GM12878 (cell line): ENCODE data around the gene ADAM19.

Experiments used
- BMI1 ChIP-seq: fragments of 450-650 bp; IDR thresholded peaks from 2 replicates; pipeline ENCODE4 v1.6.1; 2016; ENCODE audit warnings: mild to moderate bottlenecking, moderate library complexity, borderline replicate concordance
- CBX5 ChIP-seq: sonication (generic); IDR thresholded peaks from 2 replicates; pipeline ENCODE4 v1.6.1; 2016; ENCODE audit warnings: low read depth, moderate library complexity, mild to moderate bottlenecking, inconsistent platforms
- CEBPB ChIP-seq, 2 experiments: fragments of 150-350 bp in 1 of 2; IDR thresholded peaks; 2 replicates each; pipeline ENCODE4 v1.6.1; 2012 to 2014; ENCODE audit warnings: low read depth in 2 of 2, low read length in 2 of 2, borderline replicate concordance in 1 of 2, inconsistent platforms in 1 of 2
- CTCF ChIP-seq, 3 experiments: IDR thresholded peaks in 2 of 3; conservative IDR thresholded peaks in 1 of 3; 2 replicates each; pipeline ENCODE4 v1.5.1; 2011; ENCODE audit warnings: low read depth in 3 of 3, low read length in 3 of 3, mild to moderate bottlenecking in 3 of 3, control low read depth in 2 of 3, moderate library complexity in 2 of 3, inconsistent platforms in 1 of 3, mixed read lengths in 1 of 3; ENCODE audit not compliant: control insufficient read depth in 2 of 3, insufficient read depth in 1 of 3; ENCODE audit errors: extremely low read depth in 1 of 3
- FOXM1 ChIP-seq: IDR thresholded peaks from 2 replicates; pipeline ENCODE4 v1.6.1; 2012; ENCODE audit warnings: low read depth, mild to moderate bottlenecking, inconsistent platforms, low read length, moderate library complexity
- HDAC6 ChIP-seq: fragments of 200-600 bp; sonication (generic); IDR thresholded peaks from one replicate; pipeline ENCODE4 v1.8.0; 2017; ENCODE audit warnings: antibody characterized with exemption; ENCODE audit not compliant: unreplicated experiment
- POLR2A ChIP-seq: IDR thresholded peaks from 2 replicates; pipeline ENCODE4 v1.6.1; 2011; ENCODE audit warnings: low read depth, mild to moderate bottlenecking, low read length
- POLR2AphosphoS5 ChIP-seq: IDR thresholded peaks from 2 replicates; pipeline ENCODE4 v1.6.1; 2011; ENCODE audit warnings: mild to moderate bottlenecking, low read length, inconsistent platforms
- RAD21 ChIP-seq: IDR thresholded peaks from 2 replicates; pipeline ENCODE4 v1.6.1; 2011; ENCODE audit warnings: mild to moderate bottlenecking, low read depth, low read length, moderate library complexity; ENCODE audit not compliant: insufficient read depth
- SKIL ChIP-seq: fragments of 450-650 bp; IDR thresholded peaks from 2 replicates; pipeline ENCODE4 v1.6.1; 2017; ENCODE audit warnings: mild to moderate bottlenecking, low read depth, inconsistent platforms; ENCODE audit not compliant: poor library complexity, severe bottlenecking
- SPI1 ChIP-seq: IDR thresholded peaks from 2 replicates; pipeline ENCODE4 v1.6.1; 2011; ENCODE audit warnings: low read depth, mild to moderate bottlenecking, low read length, moderate library complexity, borderline replicate concordance; ENCODE audit not compliant: insufficient read depth
- STAT3 ChIP-seq: IDR thresholded peaks from 2 replicates; pipeline ENCODE4 v1.6.1; 2011; ENCODE audit warnings: low read depth, low read length, improper control_type of control experiment
- SUZ12 ChIP-seq: fragments of 200-600 bp; sonication (generic); IDR thresholded peaks from one replicate; pipeline ENCODE4 v1.6.1; 2018; ENCODE audit warnings: antibody characterized with exemption, mild to moderate bottlenecking; ENCODE audit not compliant: unreplicated experiment
- TF ChIP-seq, protein P1 (sequence below): IDR thresholded peaks from 2 replicates; pipeline ENCODE4 v1.6.1; 2012; ENCODE audit warnings: mild to moderate bottlenecking, low read depth, low read length

DNA sequence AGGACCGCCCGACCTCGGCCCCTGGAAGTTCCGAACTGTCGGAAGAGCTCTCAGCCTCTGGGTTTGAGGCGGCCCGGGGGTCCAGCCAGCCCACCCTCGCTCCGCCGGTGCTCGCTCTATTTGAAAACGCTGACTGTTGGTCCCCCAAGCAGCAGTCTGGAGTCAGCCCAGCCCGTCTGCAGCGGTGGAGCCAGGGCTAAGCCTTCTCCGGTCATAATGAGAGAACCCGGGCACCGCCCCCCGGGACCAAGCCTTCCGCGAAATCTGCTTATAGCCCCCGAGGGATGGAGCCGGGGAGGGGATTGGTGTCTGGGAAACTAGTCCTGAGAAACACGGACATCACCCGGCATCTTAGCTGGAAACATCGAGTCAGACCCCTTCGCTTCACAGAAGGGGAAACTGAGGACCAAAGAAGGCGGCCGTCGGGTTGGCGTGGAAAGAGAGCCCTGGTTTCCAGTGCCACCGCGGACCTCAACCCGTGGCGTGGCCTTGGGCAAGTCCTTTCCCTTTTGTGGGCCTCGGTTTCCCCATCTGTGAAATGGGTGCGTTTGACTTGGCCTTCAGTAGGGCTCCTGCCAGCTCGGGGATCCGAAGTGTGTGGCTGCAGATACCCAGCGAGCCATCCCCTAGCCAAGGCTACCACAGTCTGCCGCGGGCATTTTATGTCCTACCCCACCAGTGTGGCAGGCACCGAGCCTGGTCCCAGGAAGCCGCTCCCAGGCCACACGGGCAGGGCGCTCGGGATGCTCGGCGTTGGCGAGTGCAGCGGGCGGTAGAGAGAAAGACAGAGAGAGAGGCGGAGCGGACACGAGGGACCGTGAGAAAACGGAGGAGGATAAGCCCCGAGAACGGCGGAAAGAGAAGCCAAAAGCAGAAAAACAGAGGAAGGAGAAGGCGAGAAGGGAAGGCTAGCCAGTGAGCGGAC, 857 bp downstream of the ADAM19 start:
- no peak for TF ChIP-seq STAT3
- no peak for TF ChIP-seq SPI1
- TF ChIP-seq POLR2A, result no peak
- no peak for TF ChIP-seq RAD21
- TF ChIP-seq CTCF (IDR thresholded peaks at IDR 0.05 in 2 of 3, conservative IDR thresholded peaks at IDR 0.05 in 1 of 3; ENCODE audit: control insufficient read depth in 2 of 3, extremely low read depth in 1 of 3, insufficient read depth in 1 of 3, low read depth in 3 of 3, low read length in 3 of 3), result no peak
- TF ChIP-seq SKIL, result no peak
- TF ChIP-seq CEBPB (IDR thresholded peaks at IDR 0.05; ENCODE audit: borderline replicate concordance in 1 of 2, low read depth in 2 of 2, low read length in 2 of 2), result no peak
- TF ChIP-seq BMI1, result no peak
- no peak for TF ChIP-seq FOXM1
- TF ChIP-seq SUZ12, result no peak
- no peak for TF ChIP-seq POLR2AphosphoS5
- TF ChIP-seq HDAC6, result no peak
- TF ChIP-seq CBX5, result no peak; the same call in 1 of the 2 replicates
- TF ChIP-seq, protein P1, sequence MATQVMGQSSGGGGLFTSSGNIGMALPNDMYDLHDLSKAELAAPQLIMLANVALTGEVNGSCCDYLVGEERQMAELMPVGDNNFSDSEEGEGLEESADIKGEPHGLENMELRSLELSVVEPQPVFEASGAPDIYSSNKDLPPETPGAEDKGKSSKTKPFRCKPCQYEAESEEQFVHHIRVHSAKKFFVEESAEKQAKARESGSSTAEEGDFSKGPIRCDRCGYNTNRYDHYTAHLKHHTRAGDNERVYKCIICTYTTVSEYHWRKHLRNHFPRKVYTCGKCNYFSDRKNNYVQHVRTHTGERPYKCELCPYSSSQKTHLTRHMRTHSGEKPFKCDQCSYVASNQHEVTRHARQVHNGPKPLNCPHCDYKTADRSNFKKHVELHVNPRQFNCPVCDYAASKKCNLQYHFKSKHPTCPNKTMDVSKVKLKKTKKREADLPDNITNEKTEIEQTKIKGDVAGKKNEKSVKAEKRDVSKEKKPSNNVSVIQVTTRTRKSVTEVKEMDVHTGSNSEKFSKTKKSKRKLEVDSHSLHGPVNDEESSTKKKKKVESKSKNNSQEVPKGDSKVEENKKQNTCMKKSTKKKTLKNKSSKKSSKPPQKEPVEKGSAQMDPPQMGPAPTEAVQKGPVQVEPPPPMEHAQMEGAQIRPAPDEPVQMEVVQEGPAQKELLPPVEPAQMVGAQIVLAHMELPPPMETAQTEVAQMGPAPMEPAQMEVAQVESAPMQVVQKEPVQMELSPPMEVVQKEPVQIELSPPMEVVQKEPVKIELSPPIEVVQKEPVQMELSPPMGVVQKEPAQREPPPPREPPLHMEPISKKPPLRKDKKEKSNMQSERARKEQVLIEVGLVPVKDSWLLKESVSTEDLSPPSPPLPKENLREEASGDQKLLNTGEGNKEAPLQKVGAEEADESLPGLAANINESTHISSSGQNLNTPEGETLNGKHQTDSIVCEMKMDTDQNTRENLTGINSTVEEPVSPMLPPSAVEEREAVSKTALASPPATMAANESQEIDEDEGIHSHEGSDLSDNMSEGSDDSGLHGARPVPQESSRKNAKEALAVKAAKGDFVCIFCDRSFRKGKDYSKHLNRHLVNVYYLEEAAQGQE, result no peak
